ENCODE results near the gene CABYR. TPM values are rescaled to one million over a fixed set of nuclear protein-coding genes. Genes with fewer than 3 reads are reported as not detected.
"Not testable (repeated sequence)": the region's sequence is repeated elsewhere in the genome, so short reads cannot be mapped to it uniquely, and the experiment has no call there.

CABYR gene
- total RNA-seq, 1 donor from 2014 or later, result 3.1 TPM

- DNase-seq (ENCODE audit: low read depth in 2 of 2), result no peak
Measured at GRCh38 chr18:24128700-24129099, 10.2 kb upstream of the CABYR start.

- no peak for DNase-seq (ENCODE audit: low read depth in 2 of 2)
Measured at GRCh38 chr18:24130494-24130893, 8.4 kb upstream of the CABYR start.

DNA sequence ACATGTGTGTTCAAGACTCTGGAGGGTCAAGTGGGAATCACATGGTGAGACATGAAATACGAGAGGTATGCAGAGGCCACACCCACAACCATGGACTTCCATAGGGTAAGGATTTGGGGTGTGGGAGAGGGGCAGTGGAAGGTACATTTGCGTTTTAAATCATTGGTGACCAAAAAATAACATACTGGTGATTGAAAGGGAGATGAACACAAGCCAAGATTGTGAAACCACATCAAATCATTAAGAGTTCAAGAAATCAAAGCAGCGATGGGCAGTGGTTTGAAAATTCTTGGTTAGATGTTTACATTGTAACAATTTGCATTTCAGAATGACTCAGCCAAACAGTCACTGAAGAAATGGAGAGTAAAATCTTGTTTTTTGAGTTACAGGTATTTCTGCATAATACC lies 1.9 kb upstream of the CABYR start:
- no peak for DNase-seq (ENCODE audit: low read depth in 2 of 2)

GRCh38 chr18:24138409-24138788 lies 463 bp upstream of the CABYR start:
- DNase-seq (ENCODE audit: low read depth in 2 of 2), result no peak

DNA sequence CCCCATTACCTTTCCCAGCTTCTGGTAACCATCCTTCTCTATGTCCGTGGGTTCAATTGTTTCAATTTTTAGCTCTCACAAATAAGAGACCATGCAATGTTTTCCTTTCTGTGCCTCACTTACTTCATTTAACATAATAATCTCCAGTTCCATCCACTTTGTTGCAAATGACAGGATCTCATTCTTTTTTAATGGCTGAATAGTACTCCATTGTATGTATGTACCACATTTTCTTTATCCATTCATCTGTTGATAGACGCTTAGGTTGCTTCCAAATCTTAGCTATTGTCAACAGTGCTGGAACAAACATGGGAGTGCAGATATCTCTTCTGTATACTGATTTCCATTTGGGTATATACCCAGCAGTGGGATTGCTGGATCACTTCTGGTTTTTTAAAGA lies 1.8 kb downstream of the CABYR start:
- DNase-seq (ENCODE audit: low read depth in 2 of 2), result no peak

DNA sequence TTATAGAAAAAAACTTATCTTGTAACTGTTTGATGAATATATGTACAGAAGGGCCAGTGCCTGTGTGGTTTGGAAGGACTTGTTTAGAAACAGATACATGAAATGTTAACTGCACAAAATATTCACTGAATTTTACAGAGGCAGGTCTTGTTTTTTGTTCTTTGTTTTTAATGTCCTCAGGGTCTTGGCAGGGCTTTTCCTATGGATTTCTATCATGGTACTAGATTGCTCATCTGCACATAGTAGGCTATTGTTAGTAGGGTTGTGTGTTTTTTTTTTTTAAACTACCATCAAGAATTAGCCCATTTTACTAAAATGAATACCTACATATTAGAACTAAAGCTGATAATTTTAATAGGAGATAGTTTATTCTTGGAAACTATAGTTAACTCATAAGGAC lies 3.5 kb downstream of the CABYR start:
- DNase-seq (ENCODE audit: low read depth in 2 of 2), result no peak

DNA sequence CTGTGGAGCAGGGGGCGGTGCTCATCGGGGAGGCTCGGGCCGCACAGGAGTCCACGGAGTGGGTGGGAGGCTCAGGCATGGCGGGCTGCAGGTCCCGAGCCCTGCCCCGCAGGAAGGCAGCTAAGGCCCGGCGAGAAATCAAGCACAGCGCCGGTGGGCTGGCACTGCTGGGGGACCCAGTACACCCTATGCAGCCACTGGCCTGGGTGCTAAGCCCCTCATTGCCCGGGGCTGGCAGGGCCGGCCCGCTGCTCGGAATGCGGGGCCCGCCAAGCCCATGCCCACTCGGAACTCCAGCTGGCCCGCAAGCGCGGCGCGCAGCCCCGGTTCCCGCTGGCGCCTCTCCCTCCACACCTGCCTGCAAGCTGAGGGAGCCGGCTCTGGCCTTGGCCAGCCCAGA lies 10.7 kb downstream of the CABYR start:
- DNase-seq (ENCODE audit: low read depth in 2 of 2), result not testable (repeated sequence)

DNA sequence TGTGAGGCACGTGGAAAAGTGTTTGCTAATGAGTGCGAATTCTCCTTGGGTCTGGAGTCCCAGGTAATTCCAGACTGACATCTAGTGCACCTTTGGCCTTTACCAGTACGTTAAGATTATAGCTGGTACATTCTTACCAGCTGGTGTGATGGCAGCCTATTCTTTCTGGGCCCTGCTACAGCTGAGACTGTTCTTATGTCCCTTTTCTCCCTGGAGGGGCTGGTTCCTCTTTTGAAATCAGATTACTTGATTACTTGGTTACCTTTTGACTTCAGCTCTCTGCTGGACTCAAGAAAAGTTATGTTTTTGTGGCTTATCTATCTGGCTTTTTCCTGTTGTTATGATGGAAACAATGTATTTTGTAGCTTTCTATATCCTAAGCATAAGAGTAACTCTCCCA lies 14.5 kb downstream of the CABYR start:
- DNase-seq (ENCODE audit: low read depth in 2 of 2), result no peak

GRCh38 chr18:24157855-24158254 lies 19.0 kb downstream of the CABYR start:
- no peak for DNase-seq (ENCODE audit: low read depth in 2 of 2)

DNA sequence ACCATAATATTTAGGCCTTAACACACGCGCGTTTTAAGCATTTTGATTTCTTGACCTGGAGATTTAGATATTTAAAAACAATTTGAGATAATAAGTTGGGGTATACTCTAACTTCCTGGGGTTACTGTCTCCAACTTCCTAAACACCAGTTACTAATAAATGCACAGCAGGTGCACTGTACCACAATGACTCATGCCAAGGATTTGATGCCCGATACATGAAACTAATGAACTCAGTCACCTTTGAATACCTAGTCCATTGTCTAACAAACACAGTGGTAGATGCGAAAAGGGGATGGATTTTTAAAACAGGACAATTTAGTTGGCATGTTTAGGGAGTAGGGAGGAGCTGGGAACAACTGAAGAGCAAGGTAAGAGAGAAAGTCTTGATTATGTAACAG lies 21.2 kb downstream of the CABYR start:
- no peak for DNase-seq (ENCODE audit: low read depth in 2 of 2)

- DNase-seq (ENCODE audit: low read depth in 2 of 2), result no peak
Measured at GRCh38 chr18:24161304-24161703, 22.4 kb downstream of the CABYR start.

- no peak for DNase-seq (ENCODE audit: low read depth in 2 of 2)
Measured at GRCh38 chr18:24168496-24168895, 29.6 kb downstream of the CABYR start.

GRCh38 chr18:24170360-24170759 lies 31.5 kb downstream of the CABYR start:
- no peak for DNase-seq (ENCODE audit: low read depth in 2 of 2)

GRCh38 chr18:24173997-24174396 lies 35.1 kb downstream of the CABYR start:
- no peak for DNase-seq (ENCODE audit: low read depth in 2 of 2)

DNA sequence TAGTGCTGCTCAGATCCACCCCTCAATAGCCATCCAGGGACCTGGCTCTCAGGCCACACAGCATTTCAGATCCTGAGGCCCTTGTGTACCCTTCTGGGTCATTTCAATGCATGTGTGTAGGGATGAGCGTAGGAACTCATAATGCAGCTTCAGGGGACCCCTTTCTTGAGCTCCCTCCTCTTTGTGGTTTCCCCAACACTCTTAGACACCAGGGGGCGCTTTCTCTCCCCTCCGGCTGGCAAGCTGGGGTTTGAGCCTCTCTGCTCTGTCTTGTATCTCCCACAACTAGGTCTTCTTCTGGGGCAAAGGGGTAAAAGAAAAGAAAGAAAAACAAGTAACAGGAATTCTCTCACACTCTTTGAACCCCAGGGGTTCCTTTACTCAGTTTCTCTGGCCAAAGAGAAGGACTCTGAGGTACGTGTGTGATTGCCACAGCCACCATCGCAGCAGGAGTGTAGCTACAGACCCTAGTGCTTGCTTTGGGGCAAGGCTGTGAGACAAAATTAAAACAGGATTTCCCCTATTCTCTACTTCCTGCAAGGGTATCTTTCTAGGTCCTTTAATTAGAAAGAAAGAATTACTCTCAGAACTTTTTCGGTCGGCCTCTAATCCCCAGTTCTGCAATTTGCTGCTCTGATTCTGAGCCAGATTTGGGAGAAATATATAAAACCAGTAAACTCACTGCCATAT lies 38.0 kb downstream of the CABYR start:
- DNase-seq (ENCODE audit: low read depth in 2 of 2), result peak; percentile 12 to 61

DNA sequence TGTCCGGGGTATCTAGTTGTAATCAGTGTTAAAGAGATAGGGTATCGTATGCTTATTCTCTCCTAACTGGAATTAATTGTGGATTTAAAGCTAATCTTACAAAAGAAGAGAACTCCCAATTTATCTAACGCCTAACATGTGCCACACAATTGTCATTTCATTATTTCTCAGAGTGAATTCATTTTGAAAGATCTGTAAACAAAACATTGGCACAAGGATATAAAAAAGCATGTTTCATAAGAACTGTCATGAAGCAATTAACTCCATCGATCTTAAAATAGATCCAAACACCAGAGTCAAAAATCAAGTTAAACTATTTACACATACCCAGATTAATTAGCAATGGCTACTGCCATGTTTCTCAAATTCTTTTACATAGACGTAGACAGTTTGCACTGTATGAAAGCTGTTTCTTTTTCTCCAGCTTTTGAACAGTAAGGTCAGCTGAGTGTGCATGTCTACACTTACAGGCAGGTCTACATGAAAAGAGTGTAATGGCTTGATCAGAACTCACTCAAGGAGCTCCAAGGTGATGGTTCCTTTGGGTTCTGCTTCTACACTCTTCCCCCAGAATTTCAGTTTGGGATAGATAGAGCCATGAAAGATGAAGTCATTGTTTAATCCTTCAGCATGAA lies 38.8 kb downstream of the CABYR start:
- DNase-seq (ENCODE audit: low read depth in 2 of 2), result no peak

- no peak for DNase-seq (ENCODE audit: low read depth in 2 of 2)
Measured at GRCh38 chr18:24180048-24180447, 41.2 kb downstream of the CABYR start.

DNA sequence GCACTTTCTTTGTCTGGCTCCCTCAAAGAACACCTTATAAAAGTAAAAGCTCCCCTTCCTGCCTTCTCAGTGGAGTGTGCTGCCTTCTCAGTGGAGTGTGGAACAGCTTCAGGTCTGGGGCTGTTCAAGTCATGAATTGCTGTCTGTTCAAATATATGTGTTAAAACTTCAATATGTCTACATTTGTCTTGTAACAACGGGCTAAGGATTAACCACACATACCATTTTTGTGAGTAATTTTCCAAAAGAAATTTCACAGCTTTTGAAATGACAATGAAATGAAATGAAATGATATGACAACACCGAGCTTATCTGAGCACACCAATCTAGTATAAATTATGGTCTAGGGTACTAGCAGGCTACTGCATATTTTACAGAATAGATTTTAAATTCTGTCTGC lies 42.9 kb downstream of the CABYR start:
- DNase-seq (ENCODE audit: low read depth in 2 of 2), result no peak

GRCh38 chr18:24185805-24186204 lies 46.9 kb downstream of the CABYR start:
- no peak for DNase-seq (ENCODE audit: low read depth in 2 of 2)

GRCh38 chr18:24187049-24187448 lies 48.2 kb downstream of the CABYR start:
- DNase-seq (ENCODE audit: low read depth in 2 of 2), result no peak

DNA sequence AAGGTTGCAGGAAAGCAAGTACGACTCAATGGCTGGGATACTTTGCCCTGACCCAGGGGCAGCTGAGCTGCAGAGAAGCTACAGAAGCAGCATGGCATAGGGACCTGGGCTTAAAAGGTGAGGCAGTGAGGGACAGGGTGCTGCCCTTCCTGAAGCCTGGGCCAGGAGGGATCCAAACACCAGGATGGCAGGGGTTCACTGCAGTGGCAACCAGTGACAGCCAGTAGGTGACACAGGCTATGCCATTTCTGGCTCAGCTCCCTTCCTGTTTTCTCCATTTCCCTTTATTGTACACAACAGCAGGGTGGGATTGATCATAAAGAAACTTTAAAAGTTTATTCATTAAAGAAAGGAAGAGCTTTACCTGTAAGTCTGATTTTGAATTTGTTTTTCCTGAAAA lies 48.8 kb downstream of the CABYR start:
- no peak for DNase-seq (ENCODE audit: low read depth in 2 of 2)

DNA sequence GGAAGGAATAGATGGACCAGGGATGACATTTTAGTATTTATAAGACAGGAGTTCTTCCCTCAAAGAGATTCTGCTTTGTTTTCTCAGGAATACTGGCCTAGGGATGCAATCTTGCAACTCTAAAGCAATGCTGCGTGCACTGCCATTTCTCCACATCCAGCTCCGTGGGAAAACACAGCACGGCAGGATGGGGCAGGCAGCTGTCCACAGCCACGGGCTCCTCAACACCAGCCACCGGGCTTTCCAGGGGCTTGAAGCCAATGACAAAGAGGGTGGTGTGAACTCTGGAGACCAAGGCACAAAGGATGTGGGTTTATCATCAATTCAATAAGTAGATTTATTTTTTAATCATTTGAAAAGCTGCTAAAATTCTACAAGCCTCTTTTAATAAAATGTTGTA lies 49.3 kb downstream of the CABYR start:
- no peak for DNase-seq (ENCODE audit: low read depth in 2 of 2)

DNA sequence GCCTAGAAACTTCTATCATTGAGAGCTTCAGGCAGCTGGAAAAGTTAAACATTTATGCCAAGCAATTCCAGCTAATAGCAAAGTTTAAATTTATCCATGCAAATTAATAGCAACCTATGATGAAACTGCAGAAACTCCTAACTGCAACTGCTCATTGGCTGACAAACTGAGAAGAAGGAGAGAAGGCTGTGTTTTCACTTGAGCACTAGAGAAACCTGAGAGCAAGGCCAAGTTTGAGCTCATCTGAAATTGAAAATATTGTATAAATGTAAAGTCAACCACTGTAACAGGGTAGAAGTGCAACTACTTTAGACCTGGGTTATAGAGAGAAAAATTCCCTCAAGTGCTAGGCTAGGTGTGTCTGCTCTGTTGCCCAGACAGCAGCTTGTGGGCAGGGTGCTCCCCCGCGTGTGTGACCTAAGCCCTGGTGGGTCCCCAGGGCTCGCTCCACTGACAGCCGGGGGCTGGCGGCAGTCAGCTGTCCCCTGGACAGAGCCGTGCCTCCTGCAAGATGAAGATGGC lies 50.2 kb downstream of the CABYR start:
- DNase-seq (ENCODE audit: low read depth in 2 of 2), result no peak

Data from dermis microvascular lymphatic vessel endothelial cell (primary cell).